ENCODE data around the gene NOP16.
"Not testable (repeated sequence)": the region's sequence is repeated elsewhere in the genome, so short reads cannot be mapped to it uniquely, and the experiment has no call there.

NOP16 gene

DNA sequence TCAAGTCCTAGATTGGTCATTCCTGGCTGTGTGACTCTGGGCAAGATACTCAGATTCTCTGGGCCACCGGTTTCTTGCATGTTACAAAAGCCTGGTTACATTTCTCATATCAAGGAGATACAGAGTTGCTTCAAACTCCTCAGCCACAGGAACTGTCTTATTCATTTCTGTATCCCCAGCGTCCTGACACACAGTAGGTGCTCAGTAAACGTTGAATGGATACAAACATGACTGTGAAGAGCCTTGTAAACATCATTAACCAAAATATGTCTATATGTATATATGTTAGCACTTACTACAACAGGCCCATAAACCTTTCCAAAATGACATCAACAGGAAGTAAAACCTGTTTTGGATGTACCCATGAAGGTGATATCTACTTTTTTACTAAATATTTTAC lies 26.3 kb upstream of the NOP16 start:
- Mint-ChIP-seq H3K4me3 (peak overlapping the region in 1 of 2 donors; percentile 86), H3K27ac (peak overlapping the region in 1 of 2 donors; percentile 65), H3K27me3 (no peaks in the 10 kb centered on the region), H3K9me3 (no peaks in the 10 kb centered on the region), H3K4me1 (peaks cover 57% of the 10 kb centered on the region)
- no peak for ATAC-seq
- DNase-seq = no peak

- peaks cover 57% of the 10 kb centered on the region for H3K4me1 Mint-ChIP-seq
- H3K27ac Mint-ChIP-seq = no peak overlapping the region
- H3K27me3 Mint-ChIP-seq = no peaks in the 10 kb centered on the region
- DNase-seq (no peak), ATAC-seq (no peak)
- H3K4me3 Mint-ChIP-seq = no peak overlapping the region
- H3K9me3 Mint-ChIP-seq = no peaks in the 10 kb centered on the region
Measured at GRCh38 chr5:176413709-176414191, 25.4 kb upstream of the NOP16 start.

- peaks cover 57% of the 10 kb centered on the region for H3K4me1 Mint-ChIP-seq
- no peaks in the 10 kb centered on the region for H3K27me3 Mint-ChIP-seq
- no peak for DNase-seq
- no peak overlapping the region for H3K27ac Mint-ChIP-seq
- no peak overlapping the region for H3K4me3 Mint-ChIP-seq
- no peaks in the 10 kb centered on the region for H3K9me3 Mint-ChIP-seq
- no peak for ATAC-seq
Measured at GRCh38 chr5:176413255-176413565, 24.8 kb upstream of the NOP16 start.

DNA sequence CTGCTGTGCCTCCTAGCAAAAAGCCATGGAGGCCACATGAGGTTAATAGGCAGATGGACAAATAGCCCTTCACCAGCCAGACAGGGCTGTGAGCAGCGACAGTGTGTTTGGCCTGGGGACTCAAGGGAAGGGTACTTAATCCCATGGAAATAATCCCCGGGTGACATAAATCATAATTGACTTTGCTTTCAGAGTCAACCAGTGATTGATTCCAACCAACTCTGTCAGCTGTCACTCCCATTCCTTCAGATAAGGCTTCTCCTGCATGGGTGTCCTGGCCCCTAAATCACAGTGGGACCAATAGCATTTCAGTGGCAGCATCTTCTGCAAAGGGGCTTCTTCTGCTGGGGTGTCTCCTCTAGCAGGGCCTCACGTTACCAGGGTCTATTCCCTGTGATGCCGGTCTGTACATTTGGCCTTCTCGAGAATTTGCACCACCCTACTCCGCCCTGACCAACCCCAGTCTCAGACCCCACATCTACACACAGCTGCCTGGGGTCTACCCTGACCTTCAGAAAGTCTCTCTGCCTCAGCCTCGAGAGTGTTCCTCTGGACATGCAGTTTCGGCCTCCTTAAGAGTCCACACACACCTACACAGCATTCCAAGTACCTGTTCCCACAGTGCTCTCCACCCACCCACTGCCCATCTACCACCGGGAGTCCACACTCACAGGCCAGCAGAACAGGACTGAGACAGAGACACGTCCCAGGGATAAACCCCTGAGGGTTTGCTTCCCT lies 24.3 kb upstream of the NOP16 start:
- no peak overlapping the region for H3K27ac Mint-ChIP-seq
- ATAC-seq (no peak), DNase-seq (no peak)
- H3K4me1 Mint-ChIP-seq = peaks cover 57% of the 10 kb centered on the region
- no peaks in the 10 kb centered on the region for H3K27me3 Mint-ChIP-seq
- H3K4me3 Mint-ChIP-seq = no peak overlapping the region
- no peaks in the 10 kb centered on the region for H3K9me3 Mint-ChIP-seq

- Mint-ChIP-seq H3K9me3 (no peaks in the 10 kb centered on the region), H3K4me3 (no peak overlapping the region), H3K27ac (no peak overlapping the region), H3K4me1 (peaks cover 53% of the 10 kb centered on the region), H3K27me3 (no peaks in the 10 kb centered on the region)
- ATAC-seq (no peak), DNase-seq (no peak)
Measured at GRCh38 chr5:176410486-176411180, 22.2 kb upstream of the NOP16 start.

GRCh38 chr5:176409765-176410164 lies 21.4 kb upstream of the NOP16 start:
- DNase-seq (no peak), ATAC-seq (no peak)
- Mint-ChIP-seq H3K27me3 (no peaks in the 10 kb centered on the region), H3K4me1 (peaks cover 44% of the 10 kb centered on the region), H3K9me3 (no peaks in the 10 kb centered on the region), H3K4me3 (no peak overlapping the region), H3K27ac (peak overlapping the region in 1 of 2 donors; percentile 30)

GRCh38 chr5:176408590-176408989 lies 20.2 kb upstream of the NOP16 start:
- ATAC-seq (no peak), DNase-seq (no peak)
- Mint-ChIP-seq H3K4me3 (no peak overlapping the region), H3K27me3 (no peaks in the 10 kb centered on the region), H3K9me3 (no peaks in the 10 kb centered on the region), H3K27ac (no peak overlapping the region), H3K4me1 (peaks cover 32% of the 10 kb centered on the region)

DNA sequence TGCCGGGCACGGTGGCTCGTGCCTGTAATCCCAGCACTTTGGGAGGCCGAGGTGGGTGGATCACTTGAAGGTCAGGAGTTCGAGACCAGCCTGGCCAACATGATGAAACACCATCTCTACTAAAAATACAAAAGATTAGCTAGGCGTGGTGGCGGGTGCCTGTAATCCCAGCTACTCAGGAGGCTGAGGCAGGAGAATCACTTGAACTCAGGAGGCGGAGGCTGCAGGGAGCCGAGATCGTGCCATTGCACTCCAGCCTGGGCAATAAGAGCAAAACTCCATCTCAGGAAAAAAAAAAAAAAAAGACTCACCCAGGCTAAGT lies 19.8 kb upstream of the NOP16 start:
- H3K4me3 Mint-ChIP-seq, H3K9me3 Mint-ChIP-seq, H3K27me3 Mint-ChIP-seq, H3K27ac Mint-ChIP-seq, DNase-seq, ATAC-seq: not testable (repeated sequence)
- peaks cover 29% of the 10 kb centered on the region for H3K4me1 Mint-ChIP-seq

DNA sequence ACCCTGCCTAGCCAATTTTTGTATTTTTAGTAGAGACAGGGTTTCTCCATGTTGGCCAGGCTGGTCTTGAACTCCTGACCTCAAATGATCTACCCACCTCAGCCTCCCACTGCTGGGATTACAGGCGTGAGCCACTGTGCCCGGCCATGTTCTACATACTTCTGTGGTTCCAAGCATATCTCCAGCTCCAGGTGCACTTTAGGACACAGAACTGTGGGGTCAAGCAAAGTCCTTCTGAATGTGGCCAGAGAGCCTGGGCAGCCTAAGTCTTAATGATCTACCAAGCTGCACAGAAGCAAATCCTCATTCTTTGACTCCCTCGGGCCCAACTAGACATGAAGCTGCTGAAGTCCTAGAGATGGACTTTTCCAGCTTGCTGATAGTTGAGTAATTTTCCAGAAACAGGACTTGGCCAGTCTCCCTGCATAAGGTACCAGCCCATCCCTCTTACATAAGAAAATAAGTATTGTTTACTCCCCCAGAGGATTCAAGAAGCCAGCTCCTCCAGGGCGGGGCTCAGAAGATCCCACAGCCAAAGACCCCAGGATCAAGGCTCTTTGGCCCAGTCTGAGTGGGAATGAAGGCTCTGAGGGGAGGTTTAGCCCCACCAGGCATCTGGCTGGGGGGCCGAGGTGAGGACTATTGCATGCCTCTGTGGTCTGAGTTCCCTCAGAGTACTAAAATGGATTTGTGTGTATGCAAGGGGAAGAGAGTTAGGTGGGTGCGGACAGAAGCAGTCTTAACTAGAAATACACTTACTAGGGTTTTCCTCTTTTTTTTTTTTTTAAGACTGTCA lies 19.3 kb upstream of the NOP16 start:
- Mint-ChIP-seq H3K27ac (peak overlapping the region in 1 of 2 donors; percentile 76), H3K4me3 (no peak overlapping the region), H3K4me1 (peaks cover 23% of the 10 kb centered on the region), H3K27me3 (no peaks in the 10 kb centered on the region), H3K9me3 (no peaks in the 10 kb centered on the region)
- DNase-seq = no peak
- no peak for ATAC-seq

DNA sequence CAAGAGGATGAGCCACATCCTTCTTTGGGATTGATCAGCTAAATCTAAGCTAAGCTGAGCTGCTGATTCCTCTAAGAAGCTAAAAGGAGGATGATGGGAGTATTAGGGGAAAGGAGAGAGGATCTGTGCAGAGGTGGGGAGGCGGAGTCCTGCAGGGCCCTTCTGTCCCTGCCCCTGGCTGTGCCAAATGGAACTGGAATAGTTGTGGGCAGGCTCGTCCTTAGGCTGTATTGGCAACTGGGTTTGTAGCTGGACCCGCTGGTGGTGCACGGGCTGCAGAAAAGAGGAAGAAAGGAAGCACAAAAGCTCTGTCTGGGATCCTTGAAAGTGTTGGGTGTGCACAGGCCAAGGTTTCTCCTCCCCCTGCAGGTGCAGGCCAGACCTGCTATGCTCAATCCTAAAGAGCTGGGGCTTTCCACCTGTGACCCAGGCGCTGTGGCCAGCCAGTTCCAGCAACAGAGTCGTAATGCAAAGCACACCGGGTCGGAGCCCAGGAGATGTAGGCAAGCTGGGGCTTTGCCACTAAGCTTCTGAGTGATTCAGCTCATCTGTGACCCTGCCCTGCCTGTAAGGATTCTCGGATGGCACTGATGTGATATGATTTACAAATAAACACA lies 18.1 kb upstream of the NOP16 start:
- Mint-ChIP-seq H3K27ac (no peak overlapping the region), H3K4me3 (no peak overlapping the region), H3K9me3 (no peaks in the 10 kb centered on the region), H3K4me1 (peaks cover 13% of the 10 kb centered on the region), H3K27me3 (no peaks in the 10 kb centered on the region)
- no peak for ATAC-seq
- DNase-seq = no peak

- Mint-ChIP-seq H3K27ac (peak overlapping the region in 1 of 2 donors; percentile 68), H3K4me1 (peaks cover 10% of the 10 kb centered on the region), H3K4me3 (no peak overlapping the region), H3K9me3 (no peaks in the 10 kb centered on the region), H3K27me3 (no peaks in the 10 kb centered on the region)
- ATAC-seq = no peak
- DNase-seq = no peak
Measured at GRCh38 chr5:176405656-176406435, 17.4 kb upstream of the NOP16 start.

- no peaks in the 10 kb centered on the region for H3K9me3 Mint-ChIP-seq
- H3K27me3 Mint-ChIP-seq = no peaks in the 10 kb centered on the region
- H3K4me1 Mint-ChIP-seq = peaks cover 14% of the 10 kb centered on the region
- ATAC-seq (no peak), DNase-seq (no peak)
- H3K4me3 Mint-ChIP-seq = no peak overlapping the region
- H3K27ac Mint-ChIP-seq = peak overlapping the region in 1 of 2 donors; percentile 76
Measured at GRCh38 chr5:176401281-176402205, 13.1 kb upstream of the NOP16 start.

DNA sequence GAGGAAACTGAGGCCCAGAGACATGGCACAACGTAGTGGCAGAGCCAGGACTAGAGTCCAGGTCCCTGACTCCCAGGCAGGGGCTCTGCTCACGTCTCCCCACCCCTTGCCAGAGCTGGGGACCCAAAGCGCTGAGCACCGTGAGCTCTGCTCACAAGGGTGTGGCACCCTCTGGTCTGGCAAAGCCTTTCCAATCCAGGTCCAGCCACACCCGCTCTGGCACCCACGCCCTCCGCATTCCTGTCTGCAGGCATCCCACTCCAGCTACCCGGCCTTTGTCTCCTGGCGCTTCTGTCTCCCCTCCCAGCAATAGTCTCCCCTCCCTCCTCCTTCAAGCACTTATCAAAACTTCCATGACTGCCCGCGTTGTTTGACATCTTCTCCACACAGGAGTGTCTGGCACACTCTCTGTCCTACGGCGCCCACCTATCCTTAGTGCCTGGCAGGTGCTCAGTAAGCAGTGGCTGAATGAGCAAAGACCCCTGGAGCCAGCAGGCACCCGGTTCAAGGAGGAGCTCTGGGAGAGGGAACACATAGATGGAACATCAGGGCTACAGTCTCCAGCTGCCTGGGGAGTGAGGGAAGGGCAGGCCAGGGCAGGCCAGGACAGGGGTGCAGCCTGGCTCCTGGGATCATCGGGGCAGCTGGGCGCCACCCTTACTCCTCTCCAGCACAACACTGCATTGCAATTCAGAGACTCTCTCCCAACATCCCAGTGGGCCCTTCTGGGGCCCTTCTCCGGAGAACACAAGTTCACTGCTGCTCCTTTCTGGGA lies 12.2 kb upstream of the NOP16 start:
- Mint-ChIP-seq H3K27me3 (no peaks in the 10 kb centered on the region), H3K9me3 (no peaks in the 10 kb centered on the region), H3K27ac (peak overlapping the region in 1 of 2 donors; percentile 87), H3K4me1 (peaks cover 8% of the 10 kb centered on the region), H3K4me3 (no peak overlapping the region)
- ATAC-seq (no peak), DNase-seq (no peak)
